ENCODE data around the gene SLC39A3.
A peak's percentile ranks its signal among the peaks of the same experiment; 100 is the strongest.

DNA sequence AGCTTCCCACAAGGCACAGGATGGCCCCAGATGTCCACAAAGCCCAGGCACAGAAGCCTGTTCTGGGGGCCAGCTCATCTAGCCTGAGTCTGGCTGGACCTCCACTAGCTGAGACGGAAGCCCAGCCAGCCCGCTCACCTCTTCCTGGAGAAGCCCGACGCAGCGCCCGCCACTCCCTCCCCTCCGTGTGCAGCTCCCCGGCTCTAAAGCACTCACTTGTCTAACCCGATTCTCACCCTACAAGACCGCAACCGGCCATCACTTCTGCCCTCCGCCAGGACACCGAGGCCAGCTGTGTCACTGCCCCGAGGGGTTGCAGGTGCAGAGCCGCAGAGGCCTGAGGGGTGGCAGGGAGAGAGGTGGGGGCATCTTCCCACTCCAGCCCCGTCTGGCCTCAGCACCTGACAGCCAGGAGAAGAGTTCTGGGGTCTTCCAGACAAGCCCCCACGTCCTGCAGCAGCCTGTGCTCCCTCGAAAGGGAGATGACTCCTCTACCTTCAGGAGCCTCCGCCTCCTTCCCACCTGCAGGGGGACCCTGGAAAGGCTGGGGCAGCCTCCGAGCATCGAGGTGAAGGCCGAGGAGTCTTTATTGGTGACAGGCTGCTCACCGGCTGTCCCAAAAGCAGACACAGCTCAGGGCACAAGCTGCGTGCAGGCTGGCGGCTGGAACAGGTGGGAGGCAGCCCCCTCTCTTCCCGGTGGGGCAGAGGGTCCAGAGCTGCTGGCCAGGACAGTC, 12.7 kb downstream of the SLC39A3 start:
- TF ChIP-seq, protein P1, sequence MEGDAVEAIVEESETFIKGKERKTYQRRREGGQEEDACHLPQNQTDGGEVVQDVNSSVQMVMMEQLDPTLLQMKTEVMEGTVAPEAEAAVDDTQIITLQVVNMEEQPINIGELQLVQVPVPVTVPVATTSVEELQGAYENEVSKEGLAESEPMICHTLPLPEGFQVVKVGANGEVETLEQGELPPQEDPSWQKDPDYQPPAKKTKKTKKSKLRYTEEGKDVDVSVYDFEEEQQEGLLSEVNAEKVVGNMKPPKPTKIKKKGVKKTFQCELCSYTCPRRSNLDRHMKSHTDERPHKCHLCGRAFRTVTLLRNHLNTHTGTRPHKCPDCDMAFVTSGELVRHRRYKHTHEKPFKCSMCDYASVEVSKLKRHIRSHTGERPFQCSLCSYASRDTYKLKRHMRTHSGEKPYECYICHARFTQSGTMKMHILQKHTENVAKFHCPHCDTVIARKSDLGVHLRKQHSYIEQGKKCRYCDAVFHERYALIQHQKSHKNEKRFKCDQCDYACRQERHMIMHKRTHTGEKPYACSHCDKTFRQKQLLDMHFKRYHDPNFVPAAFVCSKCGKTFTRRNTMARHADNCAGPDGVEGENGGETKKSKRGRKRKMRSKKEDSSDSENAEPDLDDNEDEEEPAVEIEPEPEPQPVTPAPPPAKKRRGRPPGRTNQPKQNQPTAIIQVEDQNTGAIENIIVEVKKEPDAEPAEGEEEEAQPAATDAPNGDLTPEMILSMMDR (conservative IDR thresholded peaks at IDR 0.05; ENCODE audit: low read depth in 2 of 2): peak; percentile 24 to 26; a peak in 2 of 4 replicates
- TF ChIP-seq ZNF114 (CRISPR knock-in tag; IDR thresholded peaks at IDR 0.05): no peak
- TF ChIP-seq JUNB (IDR thresholded peaks at IDR 0.05; ENCODE audit: unreplicated experiment): no peak

Data from GM23338 (cell line).